Amygdala (tissue), 56 donors: ENCODE data around the gene ZNF534.
A peak's percentile ranks its signal among the peaks of the same experiment; 100 is the strongest.
"Not testable (repeated sequence)": the region's sequence is repeated elsewhere in the genome, so short reads cannot be mapped to it uniquely, and the experiment has no call there.

Experiments used
- DNase-seq, 56 donors: peaks; one replicate each; lab custom pipeline; 2025; lab: John Stamatoyannopoulos, UW

Gene ZNF534

GRCh38 chr19:52428937-52429336 lies at the start of gene ZNF534:
TSS of gene ZNF534 (plus strand) at chr19:52429148. CDS start at chr19:52431475, 2,327 bp downstream.
- no peak for DNase-seq

- no peak for DNase-seq
Observed at GRCh38 chr19:52391135-52391534, 37.8 kb upstream of the ZNF534 start.

- DNase-seq = peak; percentile 57 to 96 (median 85)
Observed at GRCh38 chr19:52397310-52398080, 31.5 kb upstream of the ZNF534 start, which contains the start of gene ZNF528. TSS of gene ZNF528 (plus strand) at chr19:52397849. CDS start at chr19:52402014, 4,165 bp downstream.

GRCh38 chr19:52398081-52398441 lies 30.9 kb upstream of the ZNF534 start:
- peak in 2 of 56 donors; percentile 5 to 31 for DNase-seq

GRCh38 chr19:52410276-52410675 lies 18.7 kb upstream of the ZNF534 start:
- DNase-seq = no peak

- no peak for DNase-seq
Observed at GRCh38 chr19:52415711-52416110, 13.2 kb upstream of the ZNF534 start.

- no peak for DNase-seq
Observed at GRCh38 chr19:52442179-52442578, 13.2 kb downstream of the ZNF534 start.

GRCh38 chr19:52444506-52444905 lies 15.6 kb downstream of the ZNF534 start:
- no peak for DNase-seq

- DNase-seq = no peak
Observed at GRCh38 chr19:52451241-52451640, 22.3 kb downstream of the ZNF534 start.

GRCh38 chr19:52453324-52454094 lies 24.6 kb downstream of the ZNF534 start, which contains the start of gene ZNF578:
TSS of gene ZNF578 (plus strand) at chr19:52453553. CDS start at chr19:52501846, 48,293 bp downstream.
- DNase-seq = peak; percentile 2 to 82 (median 48)

GRCh38 chr19:52464798-52465470 lies 36.0 kb downstream of the ZNF534 start:
- DNase-seq = no peak

- no peak for DNase-seq
Observed at GRCh38 chr19:52473655-52474350, 44.9 kb downstream of the ZNF534 start.

- no peak for DNase-seq
Observed at GRCh38 chr19:52474351-52475127, 45.6 kb downstream of the ZNF534 start.

- DNase-seq = not testable (repeated sequence)
Observed at GRCh38 chr19:52484111-52484743, 55.3 kb downstream of the ZNF534 start.

- not testable (repeated sequence) for DNase-seq
Observed at GRCh38 chr19:52485064-52485463, 56.1 kb downstream of the ZNF534 start.

- not testable (repeated sequence) for DNase-seq
Observed at GRCh38 chr19:52485561-52486240, 56.8 kb downstream of the ZNF534 start.

GRCh38 chr19:52492201-52492993 lies 63.4 kb downstream of the ZNF534 start:
- DNase-seq = no peak
